GM10266 (cell line): ENCODE data around the gene D2HGDH.
A peak's percentile ranks its signal among the peaks of the same experiment; 100 is the strongest.
"Not testable (repeated sequence)": the region's sequence is repeated elsewhere in the genome, so short reads cannot be mapped to it uniquely, and the experiment has no call there.

Source experiments
- DNase-seq: peaks from one replicate; pipeline ENCODE4 v3.0.0; 2012; ENCODE audit errors: extremely low spot score
- CTCF ChIP-seq: IDR thresholded peaks from 2 replicates; pipeline ENCODE4 v1.5.1; 2012; ENCODE audit warnings: mild to moderate bottlenecking, low read depth; ENCODE audit not compliant: control insufficient read depth, insufficient read depth; ENCODE audit errors: missing control alignments

Gene D2HGDH

GRCh38 chr2:241775223-241776177, 41.1 kb downstream of the D2HGDH start:
- peak; percentile 16 for DNase-seq
- TF ChIP-seq CTCF = no peak

- TF ChIP-seq CTCF = no peak
- DNase-seq = peak; percentile 14
Measured at GRCh38 chr2:241776336-241777169, 42.1 kb downstream of the D2HGDH start, which contains the start of gene GAL3ST2. Gene GAL3ST2, plus strand, starts transcription at chr2:241776822. Its CDS starts 134 bp downstream, at chr2:241776956.

- TF ChIP-seq CTCF = no peak
- DNase-seq = peak; percentile 22
Measured at GRCh38 chr2:241777170-241777685, 42.8 kb downstream of the D2HGDH start.

GRCh38 chr2:241777686-241778627, 43.5 kb downstream of the D2HGDH start:
- peak; percentile 10 for DNase-seq
- TF ChIP-seq CTCF = no peak

GRCh38 chr2:241780939-241781569, 46.6 kb downstream of the D2HGDH start:
- no peak for TF ChIP-seq CTCF
- no peak for DNase-seq

- DNase-seq = not testable (repeated sequence)
Measured at GRCh38 chr2:241782053-241782452, 47.6 kb downstream of the D2HGDH start.

- no peak for DNase-seq
- no peak for TF ChIP-seq CTCF
Measured at GRCh38 chr2:241788135-241788534, 53.7 kb downstream of the D2HGDH start.
